Loucy (cell line): Measurements from ENCODE around the gene PLIN5.
A peak's percentile ranks its signal among the peaks of the same experiment; 100 is the strongest.

Source experiments
- H2AFZ ChIP-seq: fragments of 200-600 bp; sonication (generic); 2 replicates; pipeline ENCODE4 v1.6.0; 2016; ENCODE audit warnings: antibody characterized with exemption, mild to moderate bottlenecking, low read length, moderate library complexity
- H3F3A ChIP-seq: fragments of 200-600 bp; 2 replicates; pipeline ENCODE4 v1.6.0; 2016; ENCODE audit warnings: antibody characterized with exemption, low read depth, mild to moderate bottlenecking
- H3K27me3 ChIP-seq: fragments of 200-600 bp; sonication (generic); 2 replicates; pipeline ENCODE4 v1.6.1; 2014; ENCODE audit warnings: low read length, mild to moderate bottlenecking; ENCODE audit not compliant: insufficient read depth, poor library complexity, severe bottlenecking
- H3K36me3 ChIP-seq: fragments of 200-600 bp; sonication (generic); 2 replicates; pipeline ENCODE4 v1.6.1; 2016; ENCODE audit warnings: low read length; ENCODE audit not compliant: insufficient read depth
- H3K4me1 ChIP-seq: fragments of 200-600 bp; sonication (generic); 2 replicates; pipeline ENCODE4 v1.5.1; 2014; ENCODE audit warnings: low read length, mild to moderate bottlenecking; ENCODE audit not compliant: insufficient read depth, poor library complexity, severe bottlenecking
- H3K4me2 ChIP-seq: fragments of 200-600 bp; sonication (generic); 2 replicates; pipeline ENCODE4 v1.6.0; 2014; ENCODE audit warnings: antibody characterized with exemption, low read length, low read depth, mild to moderate bottlenecking; ENCODE audit not compliant: poor library complexity, severe bottlenecking
- H3K4me3 ChIP-seq: fragments of 200-600 bp; sonication (generic); 2 replicates; pipeline ENCODE4 v1.5.1; 2014; ENCODE audit warnings: low read length, mild to moderate bottlenecking, mixed read lengths; ENCODE audit not compliant: poor library complexity, severe bottlenecking
- H3K79me2 ChIP-seq: fragments of 200-600 bp; sonication (generic); 2 replicates; pipeline ENCODE4 v1.6.1; 2014; ENCODE audit warnings: low read length; ENCODE audit not compliant: insufficient read depth
- H3K9ac ChIP-seq: fragments of 200-600 bp; sonication (generic); 2 replicates; pipeline ENCODE4 v1.6.0; 2014; ENCODE audit warnings: mild to moderate bottlenecking, low read depth, low read length, moderate library complexity; ENCODE audit not compliant: poor library complexity, severe bottlenecking
- H3K9me2 ChIP-seq: fragments of 200-600 bp; sonication (generic); replicated peaks from 2 replicates; pipeline ENCODE4 v1.6.1; 2016; ENCODE audit warnings: low read depth, low read length, mixed read lengths
- H3K9me3 ChIP-seq: fragments of 200-600 bp; sonication (generic); 2 replicates; pipeline ENCODE4 v1.6.1; 2014; ENCODE audit warnings: mild to moderate bottlenecking, antibody characterized with exemption, low read length, low read depth; ENCODE audit not compliant: insufficient read depth
- H4K20me1 ChIP-seq: fragments of 200-600 bp; sonication (generic); 2 replicates; pipeline ENCODE4 v1.6.0; 2014; ENCODE audit warnings: antibody characterized with exemption, low read length, mild to moderate bottlenecking; ENCODE audit not compliant: insufficient read depth, poor library complexity, severe bottlenecking
- EZH2phosphoT487 ChIP-seq: fragments of 200-600 bp; IDR thresholded peaks from 2 replicates; pipeline ENCODE4 v1.6.1; 2018; ENCODE audit warnings: antibody characterized with exemption, mild to moderate bottlenecking, moderate library complexity, borderline replicate concordance
- TF ChIP-seq, protein P1 (sequence below): fragments of 200-600 bp; sonication (generic); conservative IDR thresholded peaks from 2 replicates; pipeline ENCODE4 v1.5.1; 2014; ENCODE audit warnings: mild to moderate bottlenecking, antibody characterized with exemption, low read length

PLIN5 gene

DNA sequence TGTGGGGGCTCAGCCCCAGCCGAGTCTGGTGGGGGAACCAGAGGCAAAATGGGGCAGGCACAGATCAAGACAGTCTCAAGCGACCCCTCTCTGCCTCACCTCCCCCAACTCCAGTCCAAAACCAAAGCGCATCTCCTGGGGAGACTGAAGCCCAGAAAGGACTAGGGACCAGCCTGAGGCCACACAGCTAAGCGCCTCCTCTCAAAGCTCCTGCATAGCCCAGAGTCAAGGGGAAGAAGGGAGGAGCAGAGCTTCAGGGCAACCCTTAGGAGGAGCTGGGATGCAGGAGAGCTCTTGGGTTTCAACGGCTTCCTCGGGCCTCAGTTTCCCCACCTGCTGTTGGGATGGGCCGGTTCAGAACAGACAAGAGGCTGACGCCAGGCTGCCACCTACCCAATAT, 44.4 kb upstream of the PLIN5 start:
- Histone ChIP-seq H3K36me3 (no peaks in the 10 kb centered on the region), H3K4me2 (no peak overlapping the region), H3K27me3 (no peaks in the 10 kb centered on the region), H2AFZ (no peak overlapping the region), H4K20me1 (no peaks in the 10 kb centered on the region), H3K9ac (no peak overlapping the region), H3F3A (no peaks in the 10 kb centered on the region), H3K9me3 (no peaks in the 10 kb centered on the region), H3K9me2 (no peaks in the 10 kb centered on the region), H3K4me1 (peaks cover 9% of the 10 kb centered on the region), H3K79me2 (no peaks in the 10 kb centered on the region), H3K4me3 (no peak overlapping the region)
- TF ChIP-seq EZH2phosphoT487, result no peak
- TF ChIP-seq, protein P1, sequence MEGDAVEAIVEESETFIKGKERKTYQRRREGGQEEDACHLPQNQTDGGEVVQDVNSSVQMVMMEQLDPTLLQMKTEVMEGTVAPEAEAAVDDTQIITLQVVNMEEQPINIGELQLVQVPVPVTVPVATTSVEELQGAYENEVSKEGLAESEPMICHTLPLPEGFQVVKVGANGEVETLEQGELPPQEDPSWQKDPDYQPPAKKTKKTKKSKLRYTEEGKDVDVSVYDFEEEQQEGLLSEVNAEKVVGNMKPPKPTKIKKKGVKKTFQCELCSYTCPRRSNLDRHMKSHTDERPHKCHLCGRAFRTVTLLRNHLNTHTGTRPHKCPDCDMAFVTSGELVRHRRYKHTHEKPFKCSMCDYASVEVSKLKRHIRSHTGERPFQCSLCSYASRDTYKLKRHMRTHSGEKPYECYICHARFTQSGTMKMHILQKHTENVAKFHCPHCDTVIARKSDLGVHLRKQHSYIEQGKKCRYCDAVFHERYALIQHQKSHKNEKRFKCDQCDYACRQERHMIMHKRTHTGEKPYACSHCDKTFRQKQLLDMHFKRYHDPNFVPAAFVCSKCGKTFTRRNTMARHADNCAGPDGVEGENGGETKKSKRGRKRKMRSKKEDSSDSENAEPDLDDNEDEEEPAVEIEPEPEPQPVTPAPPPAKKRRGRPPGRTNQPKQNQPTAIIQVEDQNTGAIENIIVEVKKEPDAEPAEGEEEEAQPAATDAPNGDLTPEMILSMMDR, result no peak

DNA sequence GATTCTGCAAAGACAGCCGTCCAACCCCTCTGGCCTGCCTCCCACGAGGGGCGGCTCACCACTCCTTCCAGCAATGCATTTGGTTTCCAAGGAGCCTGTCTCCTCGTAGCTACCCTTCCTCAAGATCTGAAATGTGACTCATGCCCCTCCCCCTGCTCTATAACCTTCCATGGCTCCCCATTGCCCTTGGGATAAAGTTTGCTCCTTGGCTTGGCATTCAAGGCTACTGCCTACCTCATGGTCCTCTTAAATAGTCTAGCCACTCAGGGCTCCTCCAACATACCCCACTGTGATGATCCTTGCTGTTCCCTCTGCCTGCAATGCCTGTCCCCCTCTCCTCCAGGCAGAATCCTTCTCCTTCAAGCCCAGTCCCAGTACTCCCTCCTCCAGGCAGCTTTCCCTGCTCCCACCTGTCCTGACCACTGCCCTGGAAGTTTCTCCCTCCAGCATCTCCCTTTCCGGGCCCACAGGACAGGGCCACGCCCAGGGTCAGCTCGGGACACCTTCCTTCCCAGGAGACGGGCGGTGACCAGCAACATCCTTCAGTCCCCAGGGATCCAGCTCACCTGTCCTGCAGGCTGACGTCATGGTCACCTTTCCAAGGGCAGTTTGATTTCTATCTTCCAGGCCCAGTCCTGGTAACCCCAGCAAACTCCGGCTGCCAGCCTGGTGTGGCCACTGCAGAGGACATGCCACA, 43.7 kb upstream of the PLIN5 start:
- H3K9me3 ChIP-seq, result no peaks in the 10 kb centered on the region
- H3K9me2 ChIP-seq, result no peaks in the 10 kb centered on the region
- no peak for TF ChIP-seq EZH2phosphoT487
- TF ChIP-seq, protein P1, result no peak
- H3K4me1 ChIP-seq, result peaks cover 7% of the 10 kb centered on the region
- no peaks in the 10 kb centered on the region for H3K79me2 ChIP-seq
- H3K27me3 ChIP-seq, result no peaks in the 10 kb centered on the region
- no peak overlapping the region for H3K9ac ChIP-seq
- no peak overlapping the region for H3K4me2 ChIP-seq
- H2AFZ ChIP-seq, result no peak overlapping the region
- no peaks in the 10 kb centered on the region for H4K20me1 ChIP-seq
- H3K4me3 ChIP-seq, result no peak overlapping the region
- H3K36me3 ChIP-seq, result no peaks in the 10 kb centered on the region
- no peaks in the 10 kb centered on the region for H3F3A ChIP-seq

DNA sequence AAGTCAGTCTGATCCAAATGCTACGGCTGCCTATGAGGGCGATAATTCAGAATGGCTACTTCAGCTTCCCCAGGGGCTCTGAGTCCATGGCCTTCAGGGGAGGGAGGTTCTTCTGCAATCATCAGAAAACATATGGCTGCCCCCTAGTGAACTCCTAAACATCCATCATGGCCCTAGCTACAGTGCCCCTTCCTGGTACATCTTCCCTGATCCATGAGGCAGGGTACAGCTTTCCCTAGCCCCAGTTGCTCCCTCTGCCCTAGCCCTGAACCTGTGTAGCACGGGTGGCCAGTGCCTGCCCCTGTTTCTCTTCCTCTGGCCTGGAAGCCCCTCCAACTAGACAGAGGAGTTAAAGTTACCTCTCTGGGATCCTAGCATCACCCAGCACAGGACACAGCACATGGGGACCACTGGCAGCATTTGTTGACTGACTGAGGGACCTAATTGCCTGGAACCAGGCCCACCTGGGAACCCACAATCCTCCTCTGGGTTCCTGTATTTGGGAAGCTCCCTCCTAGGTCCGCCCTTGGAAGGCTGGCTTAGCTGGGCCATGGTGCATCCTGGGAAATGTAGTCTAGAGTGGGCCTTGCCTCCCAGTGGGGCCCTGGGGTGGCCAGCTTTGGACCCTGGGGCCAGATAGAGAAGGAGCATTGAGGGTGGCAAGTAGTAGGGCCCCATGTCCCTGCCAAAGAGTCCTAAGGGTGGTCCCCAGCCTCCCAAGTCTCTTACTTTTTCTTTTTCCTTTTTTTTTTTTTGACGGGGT, 42.2 kb upstream of the PLIN5 start:
- no peaks in the 10 kb centered on the region for H3K9me2 ChIP-seq
- H3K36me3 ChIP-seq, result no peaks in the 10 kb centered on the region
- no peak overlapping the region for H3K4me3 ChIP-seq
- no peaks in the 10 kb centered on the region for H3K9me3 ChIP-seq
- no peak overlapping the region for H3K4me2 ChIP-seq
- peaks cover 7% of the 10 kb centered on the region for H3K4me1 ChIP-seq
- H3K79me2 ChIP-seq, result no peaks in the 10 kb centered on the region
- H2AFZ ChIP-seq, result 0 out of 2 replicates have a peak overlapping the region, but pooled peaks have one; percentile 34
- H4K20me1 ChIP-seq, result no peaks in the 10 kb centered on the region
- H3K27me3 ChIP-seq, result no peaks in the 10 kb centered on the region
- no peaks in the 10 kb centered on the region for H3F3A ChIP-seq
- TF ChIP-seq, protein P1, result no peak
- no peak for TF ChIP-seq EZH2phosphoT487
- H3K9ac ChIP-seq, result no peak overlapping the region
